ENCODE results near the gene MTIF3.
A peak's percentile ranks its signal among the peaks of the same experiment; 100 is the strongest.
"Not testable (repeated sequence)": the region's sequence is repeated elsewhere in the genome, so short reads cannot be mapped to it uniquely, and the experiment has no call there.

MTIF3 gene

GRCh38 chr13:27408074-27408473 lies 42.3 kb downstream of the MTIF3 start:
- no peak for DNase-seq

- peak; percentile 27 for DNase-seq
These were observed 44.0 kb downstream of the MTIF3 start for GRCh38 chr13:27406178-27406939.

GRCh38 chr13:27405546-27406134 lies 44.7 kb downstream of the MTIF3 start:
- DNase-seq: peak; percentile 6

- no peak for DNase-seq
These were observed 45.7 kb downstream of the MTIF3 start for GRCh38 chr13:27404680-27405079.

GRCh38 chr13:27403727-27404385 lies 46.5 kb downstream of the MTIF3 start:
- DNase-seq: no peak

GRCh38 chr13:27403203-27403678 lies 47.1 kb downstream of the MTIF3 start:
- DNase-seq: no peak

GRCh38 chr13:27401210-27401609 lies 49.2 kb downstream of the MTIF3 start:
- DNase-seq: no peak

- not testable (repeated sequence) for DNase-seq
These were observed 50.0 kb downstream of the MTIF3 start for GRCh38 chr13:27400405-27400804.

GRCh38 chr13:27398360-27398759 lies 52.0 kb downstream of the MTIF3 start:
- DNase-seq: no peak

- DNase-seq: no peak
These were observed 54.0 kb downstream of the MTIF3 start for GRCh38 chr13:27396252-27396846.

- no peak for DNase-seq
These were observed 55.3 kb downstream of the MTIF3 start for GRCh38 chr13:27395007-27395510.

GRCh38 chr13:27393101-27393500 lies 57.3 kb downstream of the MTIF3 start:
- DNase-seq: no peak

- DNase-seq: no peak
These were observed 58.9 kb downstream of the MTIF3 start for GRCh38 chr13:27391471-27391870.

- no peak for DNase-seq
These were observed 60.5 kb downstream of the MTIF3 start for GRCh38 chr13:27389891-27390290.

- no peak for DNase-seq
These were observed 62.1 kb downstream of the MTIF3 start for GRCh38 chr13:27388241-27388640.

Measured in NCI-H1105 treated with DMSO at 0.1 percent for 48 hours (cell line).